DND-41 (cell line): ENCODE results near the gene KCNN3.

ENCODE experiments used
- EZH2 ChIP-seq: IDR thresholded peaks from 3 replicates; pipeline ENCODE4 v1.6.1; 2012; ENCODE audit warnings: borderline replicate concordance, low read depth, mild to moderate bottlenecking, moderate library complexity, low read length, inconsistent platforms; ENCODE audit not compliant: severe bottlenecking
- TF ChIP-seq, protein P1 (sequence below): IDR thresholded peaks from 2 replicates; pipeline ENCODE4 v1.5.1; 2012; ENCODE audit warnings: borderline replicate concordance, low read length, moderate library complexity, mild to moderate bottlenecking; ENCODE audit not compliant: poor library complexity, severe bottlenecking; ENCODE audit errors: extremely low read depth

DNA sequence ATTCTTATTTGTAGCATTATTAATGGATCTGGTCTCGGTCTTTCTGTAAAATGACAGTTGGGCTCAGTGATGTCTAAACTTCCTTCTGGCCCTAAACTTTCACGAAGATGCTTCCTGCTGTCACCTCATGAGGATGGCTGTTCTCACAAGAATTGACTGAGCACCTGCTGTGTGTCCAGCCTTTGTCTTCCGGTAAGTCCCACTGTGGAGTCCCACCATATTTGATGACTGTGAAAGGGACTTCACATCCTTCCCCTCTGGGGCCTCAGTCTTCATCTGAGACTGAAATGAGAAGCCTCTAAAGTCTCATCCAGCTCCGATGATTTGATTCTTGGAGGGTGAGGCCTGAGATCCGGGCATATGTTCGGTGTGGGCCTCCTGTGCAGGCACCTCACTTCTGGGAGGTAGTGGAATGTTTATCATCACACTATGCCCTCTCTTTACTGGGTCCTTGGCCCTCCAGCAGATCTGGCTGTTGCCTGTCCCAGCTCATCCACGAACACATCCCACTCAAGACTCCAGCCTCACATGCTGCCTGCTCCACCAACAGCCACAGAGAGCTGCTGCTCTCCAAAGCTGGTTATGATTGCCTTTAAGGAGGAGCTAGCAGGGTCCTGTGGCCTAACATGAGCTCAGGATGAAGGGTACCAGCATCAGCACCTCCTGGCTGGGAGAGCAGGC is 95.8 kb downstream of the KCNN3 start:
- TF ChIP-seq, protein P1, sequence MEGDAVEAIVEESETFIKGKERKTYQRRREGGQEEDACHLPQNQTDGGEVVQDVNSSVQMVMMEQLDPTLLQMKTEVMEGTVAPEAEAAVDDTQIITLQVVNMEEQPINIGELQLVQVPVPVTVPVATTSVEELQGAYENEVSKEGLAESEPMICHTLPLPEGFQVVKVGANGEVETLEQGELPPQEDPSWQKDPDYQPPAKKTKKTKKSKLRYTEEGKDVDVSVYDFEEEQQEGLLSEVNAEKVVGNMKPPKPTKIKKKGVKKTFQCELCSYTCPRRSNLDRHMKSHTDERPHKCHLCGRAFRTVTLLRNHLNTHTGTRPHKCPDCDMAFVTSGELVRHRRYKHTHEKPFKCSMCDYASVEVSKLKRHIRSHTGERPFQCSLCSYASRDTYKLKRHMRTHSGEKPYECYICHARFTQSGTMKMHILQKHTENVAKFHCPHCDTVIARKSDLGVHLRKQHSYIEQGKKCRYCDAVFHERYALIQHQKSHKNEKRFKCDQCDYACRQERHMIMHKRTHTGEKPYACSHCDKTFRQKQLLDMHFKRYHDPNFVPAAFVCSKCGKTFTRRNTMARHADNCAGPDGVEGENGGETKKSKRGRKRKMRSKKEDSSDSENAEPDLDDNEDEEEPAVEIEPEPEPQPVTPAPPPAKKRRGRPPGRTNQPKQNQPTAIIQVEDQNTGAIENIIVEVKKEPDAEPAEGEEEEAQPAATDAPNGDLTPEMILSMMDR: no peak
- TF ChIP-seq EZH2: no peak
